ENCODE data around the gene GRIN1.

GRIN1 gene

DNA sequence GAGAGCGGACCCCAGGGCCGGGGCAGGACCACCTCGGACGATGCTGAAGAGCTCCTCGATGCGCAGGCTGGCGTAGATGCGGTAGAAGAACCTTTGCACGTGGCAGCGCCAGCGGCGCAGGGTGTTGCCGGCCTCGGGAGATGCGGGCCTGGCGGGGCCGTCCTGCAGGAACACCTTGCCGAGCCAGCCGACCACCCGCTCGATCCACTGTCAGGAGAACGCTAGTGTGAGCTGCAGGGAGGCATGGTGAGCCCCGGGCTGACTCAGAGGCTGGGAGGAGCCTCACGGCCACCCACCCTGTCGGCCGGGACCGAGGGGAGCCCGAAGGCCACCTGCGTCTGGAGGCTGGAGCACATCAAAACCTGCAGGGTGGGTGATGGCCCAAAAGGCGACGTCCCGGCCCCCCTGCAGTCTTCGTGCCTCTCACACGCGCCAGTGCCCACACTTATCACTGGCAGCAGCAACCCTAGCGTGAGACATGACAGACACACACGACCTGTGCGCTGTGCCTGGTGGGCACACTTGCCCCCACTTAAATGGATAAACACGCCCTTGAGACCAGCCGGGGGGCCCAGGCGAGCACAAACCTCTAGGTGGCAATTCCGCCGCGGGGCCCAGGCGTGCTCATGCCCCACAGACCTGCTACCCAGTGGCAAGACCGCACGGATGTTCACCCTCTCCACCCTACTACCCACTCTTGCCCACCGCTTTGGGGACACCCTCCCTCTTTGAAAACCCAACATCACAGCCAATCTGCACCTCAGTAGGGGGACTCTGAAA, 46.1 kb downstream of the GRIN1 start:
- Histone ChIP-seq H3K4me3 (replicated peaks; ENCODE audit: low read depth, low read length) (no peak overlapping the region), H3K36me3 (ENCODE audit: control insufficient read depth, insufficient read depth, low read length) (peaks cover 35% of the 10 kb centered on the region), H3K27me3 (replicated peaks; ENCODE audit: control insufficient read depth, insufficient read depth, low read length) (no peaks in the 10 kb centered on the region)
- no peak for DNase-seq (ENCODE audit: extremely low read depth, insufficient read length)
- TF ChIP-seq, protein P1, sequence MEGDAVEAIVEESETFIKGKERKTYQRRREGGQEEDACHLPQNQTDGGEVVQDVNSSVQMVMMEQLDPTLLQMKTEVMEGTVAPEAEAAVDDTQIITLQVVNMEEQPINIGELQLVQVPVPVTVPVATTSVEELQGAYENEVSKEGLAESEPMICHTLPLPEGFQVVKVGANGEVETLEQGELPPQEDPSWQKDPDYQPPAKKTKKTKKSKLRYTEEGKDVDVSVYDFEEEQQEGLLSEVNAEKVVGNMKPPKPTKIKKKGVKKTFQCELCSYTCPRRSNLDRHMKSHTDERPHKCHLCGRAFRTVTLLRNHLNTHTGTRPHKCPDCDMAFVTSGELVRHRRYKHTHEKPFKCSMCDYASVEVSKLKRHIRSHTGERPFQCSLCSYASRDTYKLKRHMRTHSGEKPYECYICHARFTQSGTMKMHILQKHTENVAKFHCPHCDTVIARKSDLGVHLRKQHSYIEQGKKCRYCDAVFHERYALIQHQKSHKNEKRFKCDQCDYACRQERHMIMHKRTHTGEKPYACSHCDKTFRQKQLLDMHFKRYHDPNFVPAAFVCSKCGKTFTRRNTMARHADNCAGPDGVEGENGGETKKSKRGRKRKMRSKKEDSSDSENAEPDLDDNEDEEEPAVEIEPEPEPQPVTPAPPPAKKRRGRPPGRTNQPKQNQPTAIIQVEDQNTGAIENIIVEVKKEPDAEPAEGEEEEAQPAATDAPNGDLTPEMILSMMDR (IDR thresholded peaks at IDR 0.05; ENCODE audit: insufficient read depth, low read length, poor library complexity, severe bottlenecking) = no peak

DNA sequence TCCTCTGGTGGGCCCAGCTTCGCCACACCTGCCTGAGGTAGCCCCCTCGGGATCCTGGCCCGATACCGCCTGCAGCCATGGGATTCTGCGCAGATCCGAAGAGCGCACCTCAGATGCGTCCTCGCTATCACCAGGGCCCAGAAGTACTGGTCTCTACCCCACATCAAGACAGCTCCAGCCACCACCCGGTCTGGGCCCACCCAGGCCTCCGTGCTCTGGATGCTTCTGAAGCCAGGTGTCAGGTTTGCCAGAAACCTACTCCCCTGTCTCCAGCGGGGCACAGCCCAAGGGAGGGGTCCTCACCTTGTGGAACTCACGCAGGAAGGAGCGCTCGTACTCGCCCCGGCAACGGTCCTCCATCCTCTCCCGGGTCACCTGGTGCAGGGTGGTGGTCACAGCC, 47.0 kb downstream of the GRIN1 start:
- Histone ChIP-seq H3K4me3 (replicated peaks; ENCODE audit: low read depth, low read length) (no peak overlapping the region), H3K27me3 (replicated peaks; ENCODE audit: control insufficient read depth, insufficient read depth, low read length) (no peaks in the 10 kb centered on the region), H3K36me3 (ENCODE audit: control insufficient read depth, insufficient read depth, low read length) (peaks cover 37% of the 10 kb centered on the region)
- TF ChIP-seq, protein P1 (IDR thresholded peaks at IDR 0.05; ENCODE audit: insufficient read depth, low read length, poor library complexity, severe bottlenecking) = no peak
- no peak for DNase-seq (ENCODE audit: extremely low read depth, insufficient read length)

DNA sequence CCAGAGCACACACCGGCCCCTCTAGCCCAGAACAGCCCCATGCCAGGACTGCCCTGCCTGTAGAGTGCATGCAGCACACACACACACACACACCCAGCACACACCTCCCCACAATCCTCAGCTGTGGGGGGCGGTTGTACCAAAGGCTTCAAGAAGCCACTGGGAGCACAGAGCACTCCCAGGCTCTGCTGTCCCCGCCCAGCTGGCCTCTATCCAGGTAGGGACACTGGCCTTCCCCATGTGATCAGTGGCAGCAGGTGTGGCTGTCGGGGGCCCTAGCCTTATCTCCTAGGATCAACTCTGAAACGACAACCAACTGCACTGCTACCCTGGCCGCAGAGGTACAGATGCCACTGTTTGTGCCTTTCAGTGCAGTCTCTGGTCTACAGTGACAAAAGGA, 47.4 kb downstream of the GRIN1 start:
- no peak for DNase-seq (ENCODE audit: extremely low read depth, insufficient read length)
- no peak overlapping the region for H3K4me3 ChIP-seq (replicated peaks; ENCODE audit: low read depth, low read length)
- H3K27me3 ChIP-seq (replicated peaks; ENCODE audit: control insufficient read depth, insufficient read depth, low read length) = no peaks in the 10 kb centered on the region
- TF ChIP-seq, protein P1 (IDR thresholded peaks at IDR 0.05; ENCODE audit: insufficient read depth, low read length, poor library complexity, severe bottlenecking) = no peak
- H3K36me3 ChIP-seq (ENCODE audit: control insufficient read depth, insufficient read depth, low read length) = peaks cover 35% of the 10 kb centered on the region

DNA sequence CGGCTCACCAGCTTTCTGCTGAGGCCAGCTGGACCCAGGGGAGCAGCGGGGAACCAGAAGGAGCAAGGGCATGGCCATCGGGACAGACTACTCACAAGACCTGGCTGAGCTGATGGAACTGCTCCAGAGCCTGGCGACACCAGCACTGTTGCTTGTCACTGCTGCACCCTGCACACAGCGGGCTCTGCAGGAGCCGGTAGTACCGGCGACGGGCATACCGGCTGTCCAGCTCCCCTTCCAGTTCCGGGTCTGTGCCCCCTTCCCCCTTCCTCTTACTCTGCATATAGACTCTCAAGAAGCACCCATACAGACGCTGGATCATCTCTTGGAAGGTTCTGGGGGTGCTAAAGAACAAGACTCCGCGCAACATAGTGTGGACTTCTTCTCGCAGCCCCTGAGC, 48.4 kb downstream of the GRIN1 start:
- TF ChIP-seq, protein P1 (IDR thresholded peaks at IDR 0.05; ENCODE audit: insufficient read depth, low read length, poor library complexity, severe bottlenecking) = no peak
- DNase-seq (ENCODE audit: extremely low read depth, insufficient read length) = no peak
- Histone ChIP-seq H3K27me3 (replicated peaks; ENCODE audit: control insufficient read depth, insufficient read depth, low read length) (no peaks in the 10 kb centered on the region), H3K4me3 (replicated peaks; ENCODE audit: low read depth, low read length) (peak overlapping the region; percentile 96), H3K36me3 (ENCODE audit: control insufficient read depth, insufficient read depth, low read length) (peaks cover 36% of the 10 kb centered on the region)

DNA sequence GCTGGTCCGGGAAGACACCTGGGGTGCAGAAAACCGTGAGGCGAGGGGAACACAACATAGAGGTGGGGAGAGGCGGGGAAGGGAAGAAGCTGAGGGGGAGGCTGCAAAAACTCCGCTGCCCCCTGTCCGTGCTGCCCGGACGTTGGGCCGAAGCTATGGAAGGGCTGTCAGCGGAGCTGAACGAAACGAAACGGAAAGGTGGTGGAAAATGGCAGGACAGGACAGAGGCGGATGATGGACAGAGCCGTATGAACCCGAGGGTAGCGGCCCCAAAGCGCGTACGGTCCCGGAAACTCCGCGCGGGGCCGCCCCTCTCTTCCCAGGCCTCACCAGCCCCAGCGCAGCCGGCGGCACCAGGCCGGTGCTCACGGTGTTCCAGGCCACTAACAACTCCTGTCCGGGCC, 49.1 kb downstream of the GRIN1 start:
- H3K4me3 ChIP-seq (replicated peaks; ENCODE audit: low read depth, low read length) = peak overlapping the region; percentile 96
- peaks cover 30% of the 10 kb centered on the region for H3K36me3 ChIP-seq (ENCODE audit: control insufficient read depth, insufficient read depth, low read length)
- DNase-seq (ENCODE audit: extremely low read depth, insufficient read length) = no peak
- TF ChIP-seq, protein P1 (IDR thresholded peaks at IDR 0.05; ENCODE audit: insufficient read depth, low read length, poor library complexity, severe bottlenecking) = no peak
- no peaks in the 10 kb centered on the region for H3K27me3 ChIP-seq (replicated peaks; ENCODE audit: control insufficient read depth, insufficient read depth, low read length)
